GM12892 (cell line): Measurements from ENCODE around the gene MED29.

ENCODE experiments used
- POLR2A ChIP-seq: IDR thresholded peaks from 2 replicates; pipeline ENCODE4 v1.6.1; 2011; ENCODE audit warnings: low read depth, low read length, control low read depth
- TAF1 ChIP-seq: IDR thresholded peaks from 2 replicates; pipeline ENCODE4 v1.6.1; 2011; ENCODE audit warnings: low read depth, mild to moderate bottlenecking, control low read depth, low read length, borderline replicate concordance

GRCh38 chr19:39377373-39378362 is 13.5 kb upstream of the MED29 start:
- TF ChIP-seq POLR2A: no peak
- no peak for TF ChIP-seq TAF1
